NB4 (cell line): ENCODE data around the gene FGF2.

Source experiments
- CTCF ChIP-seq: IDR thresholded peaks from one replicate; pipeline ENCODE4 v1.5.1; 2012; ENCODE audit warnings: low read depth, low read length
- MAX ChIP-seq: IDR thresholded peaks from 2 replicates; pipeline ENCODE4 v1.6.1; 2011; ENCODE audit warnings: low read depth, low read length
- MYC ChIP-seq: IDR thresholded peaks from 2 replicates; pipeline ENCODE4 v1.6.1; 2011; ENCODE audit warnings: low read depth, low read length
- POLR2A ChIP-seq: IDR thresholded peaks from 2 replicates; pipeline ENCODE4 v1.6.1; 2011; ENCODE audit warnings: mild to moderate bottlenecking; ENCODE audit not compliant: insufficient read length; ENCODE audit errors: extremely low read depth

- no peak for TF ChIP-seq CTCF
- TF ChIP-seq MYC: no peak
- no peak for TF ChIP-seq POLR2A
- no peak for TF ChIP-seq MAX
Observed at GRCh38 chr4:122908223-122908622, 81.6 kb downstream of the FGF2 start.
